CD4-positive, CD25-positive, alpha-beta regulatory T cell (primary cell): ENCODE results near the gene PLCB4. TPM values are rescaled to one million over a fixed set of nuclear protein-coding genes. Genes with fewer than 3 reads are reported as not detected.
A peak's percentile ranks its signal among the peaks of the same experiment; 100 is the strongest.

Source experiments
- ATAC-seq, 2 donors: fragments of 150-1000 bp; cut with Tn5 transposase; one replicate each; pipeline ENCODE4 v1.10.0; 2021; ENCODE audit warnings: low read depth in 2 of 2, moderate number of reproducible peaks in 2 of 2, moderate library complexity in 1 of 2
- DNase-seq, 3 donors: peaks; one replicate each; pipeline versions ENCODE4 v3.0.0 to v3.0.0-alpha.2; 2012 to 2022; ENCODE audit warnings: mixed read lengths in 1 of 3
- H3K27ac ChIP-seq: one replicate; pipeline ENCODE4 v1.7.0; 2013; ENCODE audit warnings: mild to moderate bottlenecking, low read length; ENCODE audit not compliant: insufficient read depth, poor library complexity, severe bottlenecking
- H3K27me3 ChIP-seq: one replicate; pipeline ENCODE4 v1.7.0; 2013; ENCODE audit warnings: low read length; ENCODE audit not compliant: control insufficient read depth, insufficient read depth
- H3K36me3 ChIP-seq: one replicate; pipeline ENCODE4 v1.7.0; 2013; ENCODE audit warnings: mild to moderate bottlenecking, low read length, moderate library complexity; ENCODE audit not compliant: control insufficient read depth, insufficient read depth
- H3K4me1 ChIP-seq: 2 replicates; pipeline ENCODE4 v1.7.0; 2013; ENCODE audit warnings: mild to moderate bottlenecking, low read length; ENCODE audit not compliant: insufficient read depth, control insufficient read depth, poor library complexity, severe bottlenecking
- H3K4me3 ChIP-seq: one replicate; pipeline ENCODE4 v1.7.0; 2013; ENCODE audit warnings: low read depth, mild to moderate bottlenecking, low read length, moderate library complexity
- H3K9me3 ChIP-seq, 2 experiments: 1 replicate in 1 of 2; 2 replicates in 1 of 2; pipeline ENCODE4 v1.7.0; 2013; ENCODE audit warnings: low read length in 2 of 2, mild to moderate bottlenecking in 1 of 2, moderate library complexity in 1 of 2; ENCODE audit not compliant: control insufficient read depth in 2 of 2
- H3K27ac Mint-ChIP-seq, 3 donors: one replicate each; pipeline ENCODE4 v1.8.0; 2020 to 2022; ENCODE audit warnings: mild to moderate bottlenecking in 3 of 3, mixed read lengths in 3 of 3, moderate library complexity in 2 of 3
- H3K27me3 Mint-ChIP-seq: one replicate; pipeline ENCODE4 v1.8.0; 2022; ENCODE audit warnings: mild to moderate bottlenecking, mixed read lengths
- H3K36me3 Mint-ChIP-seq: one replicate; pipeline ENCODE4 v1.8.0; 2020; ENCODE audit warnings: mixed read lengths
- H3K4me1 Mint-ChIP-seq, 4 donors: one replicate each; pipeline ENCODE4 v1.8.0; 2020 to 2022; ENCODE audit warnings: mixed read lengths in 4 of 4, mild to moderate bottlenecking in 1 of 4
- H3K4me3 Mint-ChIP-seq, 4 donors: one replicate each; pipeline ENCODE4 v1.8.0; 2020 to 2022; ENCODE audit warnings: mild to moderate bottlenecking in 4 of 4, mixed read lengths in 4 of 4, moderate library complexity in 3 of 4
- H3K9me3 Mint-ChIP-seq, 7 donors: one replicate each; pipeline ENCODE4 v1.8.0; 2020 to 2022; ENCODE audit warnings: mixed read lengths in 7 of 7, mild to moderate bottlenecking in 3 of 7, moderate library complexity in 2 of 7
- polyA plus RNA-seq, 4 donors: library from polyadenylated mRNA; unstranded; fragments of 300-500 nt; fragmentation: Illumina TruSeq; gene quantifications; one replicate each; pipeline ENCODE4 v1.2.3, GENCODE V29; 2021
- total RNA-seq: library from RNA; stranded (reverse); gene quantifications from one replicate; pipeline ENCODE4 v1.2.3, GENCODE V29; 2022

Gene PLCB4
- total and polyA plus RNA-seq, 5 donors from 2014 or later: 0.94 TPM; not detected in 4

GRCh38 chr20:9281803-9282202 lies 212.9 kb downstream of the PLCB4 start:
- DNase-seq (no peak), ATAC-seq (no peak)
- no peaks in the 10 kb centered on the region for H3K4me1 ChIP-seq
- H3K36me3 ChIP-seq: no peaks in the 10 kb centered on the region
- no peaks in the 10 kb centered on the region for H3K27me3 ChIP-seq
- H3K4me3 ChIP-seq: no peak overlapping the region
- H3K27me3 Mint-ChIP-seq: no peaks in the 10 kb centered on the region
- H3K36me3 Mint-ChIP-seq: no peaks in the 10 kb centered on the region
- no peak overlapping the region for H3K27ac ChIP-seq
- H3K4me3 Mint-ChIP-seq: no peak overlapping the region
- H3K9me3 Mint-ChIP-seq: peaks cover 3 to 17% (median 5%) of the 10 kb centered on the region in 7 donors
- H3K4me1 Mint-ChIP-seq: no peaks in the 10 kb centered on the region
- H3K27ac Mint-ChIP-seq: no peak overlapping the region
- H3K9me3 ChIP-seq: no peaks in the 10 kb centered on the region

GRCh38 chr20:9285617-9286016 lies 216.7 kb downstream of the PLCB4 start:
- no peaks in the 10 kb centered on the region for H3K27me3 Mint-ChIP-seq
- no peak overlapping the region for H3K27ac ChIP-seq
- H3K36me3 ChIP-seq: no peaks in the 10 kb centered on the region
- H3K27me3 ChIP-seq: no peaks in the 10 kb centered on the region
- H3K9me3 ChIP-seq: no peaks in the 10 kb centered on the region
- no peaks in the 10 kb centered on the region for H3K4me1 Mint-ChIP-seq
- DNase-seq: no peak
- no peaks in the 10 kb centered on the region for H3K4me1 ChIP-seq
- H3K27ac Mint-ChIP-seq: no peak overlapping the region
- H3K9me3 Mint-ChIP-seq: peaks cover 1 to 9% (median 4%) of the 10 kb centered on the region in 7 donors
- ATAC-seq: no peak
- no peak overlapping the region for H3K4me3 Mint-ChIP-seq
- H3K4me3 ChIP-seq: no peak overlapping the region
- no peaks in the 10 kb centered on the region for H3K36me3 Mint-ChIP-seq

DNA sequence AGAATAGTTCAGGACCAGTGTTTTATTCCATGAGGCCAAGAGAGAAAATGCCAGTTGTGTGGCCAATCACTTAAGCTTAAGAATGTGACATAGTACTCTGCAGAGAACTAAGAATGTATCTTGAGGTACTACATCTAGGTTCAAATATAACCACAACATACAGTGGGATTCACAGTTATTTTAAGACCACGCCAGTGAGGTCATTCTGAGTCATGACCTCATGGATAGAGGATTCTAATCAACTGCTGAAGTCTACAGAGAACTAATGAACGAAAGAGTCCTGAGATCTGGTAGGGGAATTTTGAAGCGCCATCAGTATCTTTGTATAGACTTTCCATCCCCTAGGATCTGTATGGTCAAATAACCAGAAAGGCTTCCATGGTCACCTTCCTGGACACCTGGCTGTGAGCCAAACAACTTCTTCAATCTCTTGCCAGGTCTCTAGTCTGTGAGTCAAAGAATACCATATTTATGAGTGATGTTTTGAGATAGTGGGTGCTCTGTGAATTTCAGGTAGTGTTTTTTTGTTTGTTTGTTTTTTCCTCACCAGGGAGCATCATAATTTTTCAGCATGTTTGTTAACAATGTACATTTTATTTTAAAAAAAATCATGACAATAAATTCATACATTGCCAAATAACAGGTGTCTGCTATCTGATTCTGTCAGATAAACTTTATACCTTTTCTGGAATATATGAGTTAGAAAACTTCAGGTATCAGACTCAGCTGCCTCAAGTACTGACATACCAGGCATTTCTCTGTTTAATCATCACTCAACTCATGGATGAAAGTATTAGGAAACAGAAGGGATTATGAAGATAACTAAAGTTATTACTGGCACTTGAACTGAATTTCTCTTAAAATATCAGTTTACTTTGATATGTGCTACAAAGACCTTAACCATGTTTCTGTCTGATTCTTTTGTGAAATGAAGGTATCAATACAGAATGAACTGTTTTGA lies 217.9 kb downstream of the PLCB4 start:
- H3K9me3 Mint-ChIP-seq: peaks cover 2 to 9% (median 4%) of the 10 kb centered on the region in 7 donors
- H3K4me3 Mint-ChIP-seq: no peak overlapping the region
- no peaks in the 10 kb centered on the region for H3K9me3 ChIP-seq
- H3K27me3 ChIP-seq: no peaks in the 10 kb centered on the region
- DNase-seq (no peak), ATAC-seq (no peak)
- H3K36me3 ChIP-seq: no peaks in the 10 kb centered on the region
- H3K27ac ChIP-seq: no peak overlapping the region
- H3K4me3 ChIP-seq: no peak overlapping the region
- H3K27me3 Mint-ChIP-seq: no peaks in the 10 kb centered on the region
- H3K27ac Mint-ChIP-seq: no peak overlapping the region
- H3K4me1 ChIP-seq: no peaks in the 10 kb centered on the region
- H3K36me3 Mint-ChIP-seq: no peaks in the 10 kb centered on the region
- H3K4me1 Mint-ChIP-seq: no peaks in the 10 kb centered on the region

DNA sequence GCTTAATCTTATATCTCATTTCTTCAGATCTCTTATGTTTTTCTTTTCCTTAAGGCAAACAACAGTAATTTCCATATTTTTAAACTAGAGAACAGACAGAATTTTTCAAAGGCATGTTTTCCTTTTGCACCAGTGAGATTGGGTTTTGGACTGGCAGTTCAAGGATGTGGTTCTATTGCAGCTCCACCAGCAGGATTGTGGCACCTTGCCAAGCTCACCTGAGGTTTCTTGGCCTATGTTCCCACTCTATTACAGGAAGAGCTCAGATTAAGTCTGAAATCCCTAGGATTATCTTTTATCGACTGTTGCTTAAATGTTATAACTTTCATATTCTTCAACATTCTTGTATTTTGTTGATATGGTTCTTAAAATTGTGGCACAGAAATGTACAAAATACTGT lies 218.9 kb downstream of the PLCB4 start:
- no peaks in the 10 kb centered on the region for H3K4me1 Mint-ChIP-seq
- DNase-seq (no peak), ATAC-seq (no peak)
- Histone ChIP-seq H3K36me3 (no peaks in the 10 kb centered on the region), H3K4me1 (no peaks in the 10 kb centered on the region), H3K9me3 (no peaks in the 10 kb centered on the region), H3K4me3 (no peak overlapping the region), H3K27me3 (no peaks in the 10 kb centered on the region), H3K27ac (no peak overlapping the region)
- H3K9me3 Mint-ChIP-seq: peaks cover 3 to 8% (median 4%) of the 10 kb centered on the region in 7 donors
- no peaks in the 10 kb centered on the region for H3K27me3 Mint-ChIP-seq
- H3K4me3 Mint-ChIP-seq: no peak overlapping the region
- H3K36me3 Mint-ChIP-seq: no peaks in the 10 kb centered on the region
- no peak overlapping the region for H3K27ac Mint-ChIP-seq

DNA sequence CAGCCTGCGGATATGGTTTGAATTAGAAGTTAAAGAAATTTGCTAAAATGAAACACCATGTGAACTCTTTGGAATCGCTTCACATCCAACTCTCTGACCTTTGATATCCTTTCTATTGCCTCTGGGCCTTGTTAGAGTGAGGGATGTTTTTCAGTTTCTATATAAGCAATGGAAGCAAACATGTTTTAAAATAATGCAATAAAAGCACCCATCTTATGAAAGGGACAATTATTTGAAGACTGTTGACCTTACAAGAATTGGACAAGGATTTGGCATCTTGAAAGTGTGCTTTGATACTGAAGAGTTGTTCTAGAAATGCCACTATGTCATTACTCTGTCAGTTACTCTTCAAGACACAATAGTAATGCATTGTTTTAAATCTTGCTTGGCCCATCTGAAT lies 221.4 kb downstream of the PLCB4 start:
- H3K27me3 ChIP-seq: no peaks in the 10 kb centered on the region
- H3K27ac Mint-ChIP-seq: no peak overlapping the region
- no peaks in the 10 kb centered on the region for H3K36me3 Mint-ChIP-seq

DNA sequence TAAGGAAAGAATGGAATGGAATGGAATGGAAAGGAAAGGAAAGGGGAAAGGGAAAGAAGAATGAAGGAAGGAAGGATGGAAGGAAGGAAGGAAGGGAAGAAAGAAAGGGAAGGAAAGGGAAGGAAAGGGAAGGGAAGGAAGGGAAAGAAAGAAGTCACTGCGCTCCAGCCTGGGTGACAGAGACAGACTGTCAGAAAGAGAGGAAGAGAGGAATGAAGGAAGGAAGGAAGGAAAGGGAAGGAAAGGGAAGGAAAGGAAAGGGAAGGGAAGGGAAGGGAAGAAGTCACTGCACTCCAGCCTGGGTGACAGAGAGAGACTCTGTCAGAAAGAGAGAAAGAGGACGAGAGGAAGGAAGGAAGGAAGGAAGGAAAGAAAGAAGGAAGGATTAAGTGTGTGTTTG lies 224.3 kb downstream of the PLCB4 start:
- H3K9me3 Mint-ChIP-seq: peaks cover 0 to 13% (median 3%) of the 10 kb centered on the region in 7 donors
- no peak for ATAC-seq
- H3K27me3 Mint-ChIP-seq: no peaks in the 10 kb centered on the region
- DNase-seq: no peak
- no peaks in the 10 kb centered on the region for H3K27me3 ChIP-seq
- no peak overlapping the region for H3K27ac Mint-ChIP-seq
- H3K4me1 ChIP-seq: no peaks in the 10 kb centered on the region
- no peaks in the 10 kb centered on the region for H3K36me3 Mint-ChIP-seq
- no peak overlapping the region for H3K27ac ChIP-seq
- H3K4me3 ChIP-seq: no peak overlapping the region
- H3K36me3 ChIP-seq: no peaks in the 10 kb centered on the region
- no peaks in the 10 kb centered on the region for H3K4me1 Mint-ChIP-seq
- H3K9me3 ChIP-seq: no peaks in the 10 kb centered on the region
- H3K4me3 Mint-ChIP-seq: no peak overlapping the region

More for the DNA sequence above, 221.4 kb downstream of the PLCB4 start:
- ATAC-seq (no peak), DNase-seq (no peak)
- Histone ChIP-seq H3K36me3 (no peaks in the 10 kb centered on the region), H3K4me1 (no peaks in the 10 kb centered on the region), H3K9me3 (no peaks in the 10 kb centered on the region), H3K4me3 (no peak overlapping the region), H3K27ac (no peak overlapping the region)
- H3K9me3 Mint-ChIP-seq: peaks cover 0 to 11% (median 3%) of the 10 kb centered on the region in 7 donors
- H3K27me3 Mint-ChIP-seq: no peaks in the 10 kb centered on the region
- no peaks in the 10 kb centered on the region for H3K4me1 Mint-ChIP-seq
- no peak overlapping the region for H3K4me3 Mint-ChIP-seq

DNA sequence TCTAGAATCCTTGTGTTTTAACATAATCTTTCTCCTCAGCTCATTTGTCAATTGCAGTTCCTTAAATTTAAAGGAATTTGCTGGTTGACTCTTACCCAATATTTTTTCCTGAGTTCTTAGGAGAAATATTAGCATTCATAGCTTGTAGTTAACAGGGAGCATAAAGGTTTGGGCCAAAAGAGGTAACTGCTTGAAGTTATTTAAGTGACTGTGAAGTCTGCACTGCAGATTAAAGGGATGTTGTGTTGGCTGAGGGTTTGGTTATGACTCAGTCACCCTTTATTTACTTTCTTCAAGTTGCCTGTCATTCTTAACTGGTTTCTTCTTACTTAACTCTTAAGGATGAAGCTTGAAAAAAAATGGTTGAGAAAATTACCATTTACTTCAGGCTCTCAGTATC lies 225.2 kb downstream of the PLCB4 start:
- Histone ChIP-seq H3K27ac (no peak overlapping the region), H3K4me3 (no peak overlapping the region), H3K27me3 (no peaks in the 10 kb centered on the region), H3K4me1 (no peaks in the 10 kb centered on the region), H3K36me3 (no peaks in the 10 kb centered on the region), H3K9me3 (no peaks in the 10 kb centered on the region)
- H3K4me1 Mint-ChIP-seq: no peaks in the 10 kb centered on the region
- H3K27ac Mint-ChIP-seq: no peak overlapping the region
- ATAC-seq (no peak), DNase-seq (peak in 1 of 3 donors; percentile 1)
- H3K4me3 Mint-ChIP-seq: no peak overlapping the region
- H3K9me3 Mint-ChIP-seq: peaks cover 0 to 11% (median 3%) of the 10 kb centered on the region in 7 donors
- no peaks in the 10 kb centered on the region for H3K27me3 Mint-ChIP-seq
- no peaks in the 10 kb centered on the region for H3K36me3 Mint-ChIP-seq

DNA sequence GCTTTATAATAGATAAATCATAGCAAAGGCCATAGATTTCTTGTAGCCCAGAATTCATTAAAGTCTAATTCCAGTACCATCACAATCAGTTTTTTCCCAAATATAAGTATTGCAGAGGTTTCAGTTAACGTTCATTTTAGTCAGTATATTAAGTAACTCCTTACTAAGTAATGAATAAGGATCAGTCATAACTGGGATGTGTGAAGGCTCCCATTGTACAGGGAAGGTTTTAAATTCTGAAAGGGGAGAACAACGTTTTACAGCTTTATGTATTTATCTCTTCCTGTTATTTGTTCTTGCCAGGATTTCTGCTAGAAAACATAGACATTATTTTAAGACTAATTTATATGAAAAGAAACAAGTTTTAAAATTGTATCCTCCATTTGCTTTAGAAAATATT lies 230.0 kb downstream of the PLCB4 start:
- H3K9me3 ChIP-seq: no peaks in the 10 kb centered on the region
- Mint-ChIP-seq H3K4me3 (no peak overlapping the region), H3K27ac (no peak overlapping the region), H3K36me3 (no peaks in the 10 kb centered on the region), H3K27me3 (no peaks in the 10 kb centered on the region), H3K9me3 (peaks cover 0 to 8% (median 0%) of the 10 kb centered on the region in 7 donors), H3K4me1 (no peaks in the 10 kb centered on the region)
- ATAC-seq (no peak), DNase-seq (no peak)
- H3K36me3 ChIP-seq: no peaks in the 10 kb centered on the region
- H3K27ac ChIP-seq: no peak overlapping the region
- H3K4me1 ChIP-seq: no peaks in the 10 kb centered on the region
- H3K4me3 ChIP-seq: no peak overlapping the region
- H3K27me3 ChIP-seq: no peaks in the 10 kb centered on the region
